ENCODE measurements around the gene GALNT2. TPM values are rescaled to one million over a fixed set of nuclear protein-coding genes. Genes with fewer than 3 reads are reported as not detected.

The GALNT2 gene
- polyA plus RNA-seq, 1 donor: 83.5 TPM

- DNase-seq: no peak
Observed at GRCh38 chr1:230170622-230171021, 103.6 kb downstream of the GALNT2 start.

- no peak for DNase-seq
Observed at GRCh38 chr1:230171356-230172015, 104.4 kb downstream of the GALNT2 start.

GRCh38 chr1:230172016-230172537 lies 105.0 kb downstream of the GALNT2 start:
- DNase-seq: no peak

GRCh38 chr1:230173187-230173975 lies 106.3 kb downstream of the GALNT2 start:
- DNase-seq: no peak

GRCh38 chr1:230174041-230174440 lies 107.0 kb downstream of the GALNT2 start:
- DNase-seq: no peak

- DNase-seq: no peak
Observed at GRCh38 chr1:230174471-230175162, 107.6 kb downstream of the GALNT2 start.

- no peak for DNase-seq
Observed at GRCh38 chr1:230175163-230175747, 108.2 kb downstream of the GALNT2 start.

- DNase-seq: no peak
Observed at GRCh38 chr1:230175839-230176238, 108.8 kb downstream of the GALNT2 start.

- DNase-seq: no peak
Observed at GRCh38 chr1:230176326-230176725, 109.3 kb downstream of the GALNT2 start.

- DNase-seq: peak; percentile 78
Observed at GRCh38 chr1:230176871-230177411, 109.9 kb downstream of the GALNT2 start.

GRCh38 chr1:230179249-230179648 lies 112.2 kb downstream of the GALNT2 start:
- no peak for DNase-seq

- DNase-seq: no peak
Observed at GRCh38 chr1:230185076-230186001, 118.3 kb downstream of the GALNT2 start.

- no peak for DNase-seq
Observed at GRCh38 chr1:230186003-230186863, 119.2 kb downstream of the GALNT2 start.

GRCh38 chr1:230186874-230187273 lies 119.8 kb downstream of the GALNT2 start:
- DNase-seq: no peak

- no peak for DNase-seq
Observed at GRCh38 chr1:230187290-230187689, 120.3 kb downstream of the GALNT2 start.

- no peak for DNase-seq
Observed at GRCh38 chr1:230188826-230189225, 121.8 kb downstream of the GALNT2 start.

GRCh38 chr1:230189341-230189740 lies 122.3 kb downstream of the GALNT2 start:
- DNase-seq: no peak

- DNase-seq: no peak
Observed at GRCh38 chr1:230189824-230190223, 122.8 kb downstream of the GALNT2 start.

- DNase-seq: no peak
Observed at GRCh38 chr1:230191079-230191804, 124.2 kb downstream of the GALNT2 start.

GRCh38 chr1:230191855-230192254 lies 124.8 kb downstream of the GALNT2 start:
- DNase-seq: no peak
